ENCODE measurements around the gene MS4A8.
"Not testable (repeated sequence)": the region's sequence is repeated elsewhere in the genome, so short reads cannot be mapped to it uniquely, and the experiment has no call there.

GRCh38 chr11:60684541-60684848 is 14.9 kb upstream of the MS4A8 start:
- not testable (repeated sequence) for TF ChIP-seq EZH2 (IDR thresholded peaks at IDR 0.05); POLR2AphosphoS5 (IDR thresholded peaks at IDR 0.05; ENCODE audit: borderline replicate concordance, low read depth, low read length)

All from SK-N-MC (cell line).